Measurements from ENCODE around the gene ALDH1L1. TPM values are rescaled to one million over a fixed set of nuclear protein-coding genes. Genes with fewer than 3 reads are reported as not detected.

ALDH1L1 gene
- total and polyA plus RNA-seq, 2 of the 4 experiments (the other 2 are of a cell fraction) = not detected

DNA sequence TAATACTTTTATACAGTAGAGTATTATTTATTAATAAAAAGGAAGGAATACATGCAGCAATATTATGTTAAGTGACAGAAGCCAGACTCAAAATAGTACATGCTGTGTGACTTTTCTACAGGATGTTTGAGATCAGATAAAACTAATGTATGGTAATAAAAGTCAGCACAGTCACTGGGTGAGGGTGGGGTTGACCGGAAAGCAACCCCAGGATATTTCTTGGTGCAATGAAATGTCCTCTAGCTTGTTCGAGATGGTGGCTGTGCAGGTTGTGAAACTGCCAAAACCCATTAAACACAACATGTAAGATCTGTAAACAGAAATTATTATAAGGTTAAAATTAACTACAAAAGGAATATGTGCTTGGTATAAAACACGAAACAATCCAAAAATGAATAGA, 20.8 kb upstream of the ALDH1L1 start:
- Histone ChIP-seq H4K91ac (ENCODE audit: insufficient read depth, low read depth, low read length) (no peak overlapping the region), H2AFZ (replicated peaks; ENCODE audit: low read length, poor library complexity) (no peak overlapping the region), H3K4me1 (ENCODE audit: control insufficient read depth, insufficient read depth, low read length) (no peaks in the 10 kb centered on the region; the same call in 1 of the 2 replicates), H3K9me1 (ENCODE audit: insufficient read depth, low read length) (no peaks in the 10 kb centered on the region), H4K5ac (ENCODE audit: low read depth, low read length) (no peak overlapping the region), H3K9me3 (ENCODE audit: control insufficient read depth, insufficient read depth, low read length) (no peaks in the 10 kb centered on the region), H3K27me3 (ENCODE audit: control insufficient read depth, insufficient read depth, low read length) (peaks cover 10% of the 10 kb centered on the region), H4K8ac (ENCODE audit: low read depth in 2 of 2, low read length in 2 of 2) (no peak overlapping the region), H3K18ac (ENCODE audit: low read depth, low read length) (no peak overlapping the region), H2BK120ac (ENCODE audit: low read depth, low read length) (no peak overlapping the region), H3K23ac (ENCODE audit: low read depth, low read length) (no peak overlapping the region), H2AK5ac (ENCODE audit: low read depth, low read length) (no peak overlapping the region), H2BK15ac (ENCODE audit: low read depth, low read length) (no peak overlapping the region), H3K4ac (ENCODE audit: low read depth, low read length) (no peak overlapping the region), H3K36me3 (ENCODE audit: control insufficient read depth, insufficient read depth, low read length) (no peaks in the 10 kb centered on the region), H2BK20ac (ENCODE audit: low read depth, low read length) (no peak overlapping the region), H3K56ac (ENCODE audit: extremely low read depth, insufficient read depth, low read length) (no peak overlapping the region), H3K27ac (ENCODE audit: insufficient read depth, low read length) (no peak overlapping the region), H3K79me1 (ENCODE audit: low read depth in 1 of 2, low read length in 2 of 2) (no peaks in the 10 kb centered on the region), H3K4me3 (ENCODE audit: insufficient read depth, low read depth, low read length) (no peak overlapping the region), H3K14ac (replicated peaks; ENCODE audit: low read depth, low read length) (no peak overlapping the region), H4K20me1 (ENCODE audit: insufficient read depth, low read length) (no peaks in the 10 kb centered on the region), H2BK5ac (ENCODE audit: low read depth, low read length, poor library complexity, severe bottlenecking) (no peak overlapping the region), H3K4me2 (ENCODE audit: low read depth, low read length) (no peak overlapping the region), H2AK9ac (replicated peaks; ENCODE audit: low read depth, low read length, poor library complexity) (no peak overlapping the region), H3K9ac (ENCODE audit: low read depth, low read length) (no peak overlapping the region)
- dilution Hi-C loops (cut with HindIII; ENCODE audit: low sequenced_read_pairs, unreplicated experiment) (no loop called here), intact Hi-C loops (cut with micrococcal nuclease) (no loop called here), in situ Hi-C loops (cut with MboI; ENCODE audit: low sequenced_read_pairs) (no loop called here)
- no peak for TF ChIP-seq SMC3 (IDR thresholded peaks at IDR 0.05; ENCODE audit: low read depth, low read length)
- no peak for TF ChIP-seq BHLHE40 (IDR thresholded peaks at IDR 0.05; ENCODE audit: low read depth, low read length)
- TF ChIP-seq POLR2A (IDR thresholded peaks at IDR 0.05; ENCODE audit: low read depth, low read length) = no peak
- no peak for TF ChIP-seq RCOR1 (IDR thresholded peaks at IDR 0.05; ENCODE audit: insufficient replicate concordance, low read length)
- no peak for TF ChIP-seq RAD21 (IDR thresholded peaks at IDR 0.05; ENCODE audit: low read length)
- no peak for TF ChIP-seq MAFK (IDR thresholded peaks at IDR 0.05; ENCODE audit: low read depth, low read length)
- TF ChIP-seq, protein P1, sequence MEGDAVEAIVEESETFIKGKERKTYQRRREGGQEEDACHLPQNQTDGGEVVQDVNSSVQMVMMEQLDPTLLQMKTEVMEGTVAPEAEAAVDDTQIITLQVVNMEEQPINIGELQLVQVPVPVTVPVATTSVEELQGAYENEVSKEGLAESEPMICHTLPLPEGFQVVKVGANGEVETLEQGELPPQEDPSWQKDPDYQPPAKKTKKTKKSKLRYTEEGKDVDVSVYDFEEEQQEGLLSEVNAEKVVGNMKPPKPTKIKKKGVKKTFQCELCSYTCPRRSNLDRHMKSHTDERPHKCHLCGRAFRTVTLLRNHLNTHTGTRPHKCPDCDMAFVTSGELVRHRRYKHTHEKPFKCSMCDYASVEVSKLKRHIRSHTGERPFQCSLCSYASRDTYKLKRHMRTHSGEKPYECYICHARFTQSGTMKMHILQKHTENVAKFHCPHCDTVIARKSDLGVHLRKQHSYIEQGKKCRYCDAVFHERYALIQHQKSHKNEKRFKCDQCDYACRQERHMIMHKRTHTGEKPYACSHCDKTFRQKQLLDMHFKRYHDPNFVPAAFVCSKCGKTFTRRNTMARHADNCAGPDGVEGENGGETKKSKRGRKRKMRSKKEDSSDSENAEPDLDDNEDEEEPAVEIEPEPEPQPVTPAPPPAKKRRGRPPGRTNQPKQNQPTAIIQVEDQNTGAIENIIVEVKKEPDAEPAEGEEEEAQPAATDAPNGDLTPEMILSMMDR (conservative IDR thresholded peaks at IDR 0.05; ENCODE audit: low read depth, low read length) = no peak
- TF ChIP-seq FOS (IDR thresholded peaks at IDR 0.05; ENCODE audit: low read depth, low read length) = no peak
- no peak for TF ChIP-seq CHD1 (IDR thresholded peaks at IDR 0.05; ENCODE audit: low read depth, low read length)
- TF ChIP-seq, protein P2, sequence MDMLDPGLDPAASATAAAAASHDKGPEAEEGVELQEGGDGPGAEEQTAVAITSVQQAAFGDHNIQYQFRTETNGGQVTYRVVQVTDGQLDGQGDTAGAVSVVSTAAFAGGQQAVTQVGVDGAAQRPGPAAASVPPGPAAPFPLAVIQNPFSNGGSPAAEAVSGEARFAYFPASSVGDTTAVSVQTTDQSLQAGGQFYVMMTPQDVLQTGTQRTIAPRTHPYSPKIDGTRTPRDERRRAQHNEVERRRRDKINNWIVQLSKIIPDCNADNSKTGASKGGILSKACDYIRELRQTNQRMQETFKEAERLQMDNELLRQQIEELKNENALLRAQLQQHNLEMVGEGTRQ (IDR thresholded peaks at IDR 0.05; ENCODE audit: low read depth, low read length) = no peak
- TF ChIP-seq, protein P3, sequence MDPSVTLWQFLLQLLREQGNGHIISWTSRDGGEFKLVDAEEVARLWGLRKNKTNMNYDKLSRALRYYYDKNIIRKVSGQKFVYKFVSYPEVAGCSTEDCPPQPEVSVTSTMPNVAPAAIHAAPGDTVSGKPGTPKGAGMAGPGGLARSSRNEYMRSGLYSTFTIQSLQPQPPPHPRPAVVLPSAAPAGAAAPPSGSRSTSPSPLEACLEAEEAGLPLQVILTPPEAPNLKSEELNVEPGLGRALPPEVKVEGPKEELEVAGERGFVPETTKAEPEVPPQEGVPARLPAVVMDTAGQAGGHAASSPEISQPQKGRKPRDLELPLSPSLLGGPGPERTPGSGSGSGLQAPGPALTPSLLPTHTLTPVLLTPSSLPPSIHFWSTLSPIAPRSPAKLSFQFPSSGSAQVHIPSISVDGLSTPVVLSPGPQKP (IDR thresholded peaks at IDR 0.05; ENCODE audit: borderline replicate concordance, low read depth, low read length) = no peak
- TF ChIP-seq MXI1 (IDR thresholded peaks at IDR 0.05; ENCODE audit: borderline replicate concordance, low read depth, low read length) = no peak
- no peak for TF ChIP-seq NFE2L2 (IDR thresholded peaks at IDR 0.05; ENCODE audit: low read depth, low read length)
- no peak for TF ChIP-seq MAZ (IDR thresholded peaks at IDR 0.05; ENCODE audit: borderline replicate concordance, low read depth, low read length)
- no TSS peak for BruUV-seq (replicated peaks)
- no CpG with 5 or more reads among the region's 3 CpGs for WGBS, 2 experiments (ENCODE audit: extremely low coverage in 2 of 2, insufficient read length in 1 of 2)
- POLR2A ChIA-PET (ENCODE audit: unreplicated experiment) = no interaction called here
- DNase-seq (no peak), ATAC-seq (ENCODE audit: low read depth) (no peak)
- CTCF ChIA-PET = no interaction called here
